Lower leg skin (tissue), 4 donors: ENCODE measurements around the gene ACKR3. TPM values are rescaled to one million over a fixed set of nuclear protein-coding genes. Genes with fewer than 3 reads are reported as not detected.

ENCODE experiments used
- DNase-seq, 2 donors: peaks; one replicate each; pipeline ENCODE4 v3.0.0-alpha.2; 2019; ENCODE audit warnings: low spot score in 2 of 2
- H3K4me3 ChIP-seq: fragments of 200-600 bp; sonication (generic); 2 replicates; pipeline ENCODE4 v1.5.1; 2017; ENCODE audit warnings: mild to moderate bottlenecking, low read depth; ENCODE audit not compliant: poor library complexity, severe bottlenecking
- CTCF ChIP-seq, 3 donors: fragments of 450-650 bp; IDR thresholded peaks; one replicate each; pipeline ENCODE4 v1.5.1; 2016; ENCODE audit warnings: antibody characterized with exemption in 3 of 3, mild to moderate bottlenecking in 3 of 3, moderate library complexity in 2 of 3
- POLR2A ChIP-seq, 2 donors: fragments of 450-650 bp; IDR thresholded peaks; one replicate each; pipeline ENCODE4 v1.6.1; 2016 to 2017; ENCODE audit warnings: antibody characterized with exemption in 2 of 2, mild to moderate bottlenecking in 1 of 2, moderate library complexity in 1 of 2
- WGBS, 2 donors: methylation state at CpG; one replicate each; pipeline ENCODE4 v1.1.5; 2018; 5-methylcytosine and 5-hydroxymethylcytosine counted together
- intact Hi-C: fragments of 100-400 bp; cut with DNase I; formaldehyde crosslinking; loops from one replicate; pipeline ENCODE4 v1.15.0; 2023; ENCODE audit warnings: low total_unique reads
- total RNA-seq, 4 donors: library from RNA; depleted of rRNA; stranded (reverse); fragments of >200 nt; gene quantifications; one replicate each; pipeline ENCODE4 v1.1.0, GENCODE V29; 2016

ACKR3 gene
- total RNA-seq, 4 donors from 2014 or later, result 6.7 to 25.0 (median 16.7) TPM

GRCh38 chr2:236621786-236622185, 52.2 kb downstream of the ACKR3 start:
- DNase-seq, result no peak
- WGBS, 2 donors, result 81 to 88% methylated on average over 15 of the region's 15 CpGs
- H3K4me3 ChIP-seq, result no peak overlapping the region
- TF ChIP-seq POLR2A (IDR thresholded peaks at IDR 0.05) (no peak), CTCF (IDR thresholded peaks at IDR 0.05) (no peak)
- intact Hi-C loops, result no loop called here

GRCh38 chr2:236622201-236622600, 52.6 kb downstream of the ACKR3 start:
- DNase-seq, result no peak
- TF ChIP-seq POLR2A (IDR thresholded peaks at IDR 0.05) (no peak), CTCF (IDR thresholded peaks at IDR 0.05) (no peak)
- H3K4me3 ChIP-seq, result no peak overlapping the region
- intact Hi-C loops, result no loop called here
- WGBS, 2 donors, result 61 to 79% methylated on average over 6 of the region's 6 CpGs

GRCh38 chr2:236622660-236623059, 53.0 kb downstream of the ACKR3 start:
- intact Hi-C loops, result no loop called here
- no peak overlapping the region for H3K4me3 ChIP-seq
- TF ChIP-seq CTCF (IDR thresholded peaks at IDR 0.05) (no peak), POLR2A (IDR thresholded peaks at IDR 0.05) (no peak)
- 85 to 94% methylated on average over 9 of the region's 9 CpGs for WGBS, 2 donors
- no peak for DNase-seq

GRCh38 chr2:236623816-236624215, 54.2 kb downstream of the ACKR3 start:
- intact Hi-C loops, result no loop called here
- no peak for DNase-seq
- 92 to 93% methylated on average over 10 of the region's 10 CpGs for WGBS, 2 donors
- TF ChIP-seq CTCF (IDR thresholded peaks at IDR 0.05), result no peak
- TF ChIP-seq POLR2A (IDR thresholded peaks at IDR 0.05), result no peak
- no peak overlapping the region for H3K4me3 ChIP-seq

DNA sequence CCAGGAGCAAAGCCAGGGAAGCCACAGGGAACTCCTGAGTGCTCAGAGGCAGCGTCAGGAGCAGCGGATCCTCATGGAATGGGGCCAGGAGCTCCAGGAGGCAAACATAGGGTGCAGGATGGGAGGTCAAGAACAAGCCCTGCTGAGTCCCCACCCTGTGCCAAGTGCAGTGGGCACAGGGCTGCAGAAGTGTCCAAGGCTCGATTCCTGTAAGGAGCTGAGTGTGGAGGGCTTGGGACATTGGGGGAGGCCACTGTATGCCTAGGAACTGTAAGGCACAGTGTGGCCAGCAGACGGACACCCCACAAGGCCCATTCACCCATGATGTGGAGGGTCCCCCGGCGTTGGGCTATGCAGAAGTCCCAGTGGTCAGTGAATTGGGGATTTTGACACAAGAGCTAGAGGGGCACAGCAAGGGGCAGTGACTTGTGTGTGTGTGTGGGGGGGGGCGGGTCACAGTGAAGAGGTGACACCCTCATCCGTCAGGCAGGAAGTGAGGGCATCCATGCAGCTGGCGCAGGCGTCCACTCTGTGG, 55.6 kb downstream of the ACKR3 start:
- 92 to 94% methylated on average over 8 to 10 of the region's 10 CpGs for WGBS, 2 donors
- TF ChIP-seq POLR2A (IDR thresholded peaks at IDR 0.05), result no peak
- TF ChIP-seq CTCF (IDR thresholded peaks at IDR 0.05), result no peak
- DNase-seq, result no peak
- H3K4me3 ChIP-seq, result no peak overlapping the region
- intact Hi-C loops, result no loop called here
